K562 (cell line): ENCODE measurements around the gene AGRN. TPM values are rescaled to one million over a fixed set of nuclear protein-coding genes. Genes with fewer than 3 reads are reported as not detected.
"Not testable (repeated sequence)": the region's sequence is repeated elsewhere in the genome, so short reads cannot be mapped to it uniquely, and the experiment has no call there.

Experiments used
- ATAC-seq: fragments of 200-7000 bp; cut with Tn5 transposase; 3 replicates; pipeline ENCODE4 v1.9.1; 2020; ENCODE audit warnings: moderate library complexity
- BruUV-seq: library from RNA; stranded (reverse); fragments of 400-500 nt; replicated peaks from 2 replicates; lab custom pipeline; 2021; lab: Mats Ljungman, UMichigan
- CTCF ChIA-PET: fragments of 300-600 bp; formaldehyde crosslinking; extraction: SDS; loops from one replicate; lab custom pipeline; 2021; ENCODE audit warnings: low intra/inter-chr PET ratio; lab: Yijun Ruan, JAX
- POLR2A ChIA-PET: fragments of 300-600, 350-650 bp; sonication (Branson Sonifier 250); formaldehyde crosslinking; extraction: SDS; loops from one replicate; lab custom pipeline; 2021; ENCODE audit warnings: antibody characterized with exemption, inconsistent platforms; lab: Yijun Ruan, JAX
- DNase-seq, 4 experiments: peaks; one replicate each; pipeline versions ENCODE4 v3.0.0 to v3.0.0-alpha.2; 2011 to 2018; ENCODE audit warnings: low spot score in 3 of 4, mixed read lengths in 3 of 4; ENCODE audit errors: extremely low read depth in 1 of 4
- FAIRE-seq: peaks from 2 replicates; lab custom pipeline; 2011; peaks lifted over from hg19 to GRCh38; lab: Jason Lieb, UNC
- H2AFZ ChIP-seq: 2 replicates; pipeline ENCODE4 v1.6.0; 2011; ENCODE audit warnings: low read depth, low read length, control low read depth, inconsistent platforms
- H3K27ac ChIP-seq: fragments of 200-600 bp; 3 replicates; pipeline ENCODE4 v1.8.0; 2011; ENCODE audit warnings: low read depth, mild to moderate bottlenecking, control low read depth, inconsistent platforms, low read length, moderate library complexity, mixed read lengths; ENCODE audit errors: extremely low read depth
- H3K27me3 ChIP-seq, 2 experiments: fragments of 300-600 bp in 1 of 2; 2 replicates in 1 of 2; 3 replicates in 1 of 2; pipeline versions ENCODE4 v1.6.0 to v1.8.0; 2011; ENCODE audit warnings: inconsistent platforms in 2 of 2, low read length in 2 of 2, mild to moderate bottlenecking in 1 of 2, mixed read lengths in 1 of 2, moderate library complexity in 1 of 2; ENCODE audit not compliant: control insufficient read depth in 2 of 2, insufficient read depth in 2 of 2
- H3K36me3 ChIP-seq: fragments of 300-600 bp; 3 replicates; pipeline ENCODE4 v1.8.0; 2011; ENCODE audit warnings: mild to moderate bottlenecking, low read length, inconsistent platforms; ENCODE audit not compliant: control insufficient read depth, insufficient read depth
- H3K4me1 ChIP-seq, 2 experiments: fragments of 200-600 bp in 1 of 2; replicated peaks in 1 of 2; 2 replicates in 1 of 2; 3 replicates in 1 of 2; pipeline versions ENCODE4 v1.5.1 to v1.8.0; 2011; ENCODE audit warnings: inconsistent platforms in 2 of 2, low read length in 2 of 2, mild to moderate bottlenecking in 1 of 2, mixed read lengths in 1 of 2, moderate library complexity in 1 of 2; ENCODE audit not compliant: control insufficient read depth in 2 of 2, insufficient read depth in 2 of 2
- H3K4me2 ChIP-seq: 2 replicates; pipeline ENCODE4 v1.6.1; 2011; ENCODE audit warnings: low read length, control low read depth, inconsistent platforms, mixed read lengths; ENCODE audit not compliant: insufficient read depth
- H3K4me3 ChIP-seq: fragments of 200-600 bp; sonication (generic), shearing (Covaris generic); 2 replicates; pipeline ENCODE4 v1.5.1; 2016; ENCODE audit warnings: control low read depth, inconsistent platforms
- H3K79me2 ChIP-seq: fragments of 200-600 bp; 3 replicates; pipeline ENCODE4 v1.8.0; 2011; ENCODE audit warnings: low read length, inconsistent platforms; ENCODE audit not compliant: control insufficient read depth, insufficient read depth
- H3K9ac ChIP-seq, 2 experiments: 2 replicates each; pipeline versions ENCODE4 v1.6.0 to v1.6.1; 2011; ENCODE audit warnings: low read depth in 2 of 2, low read length in 2 of 2, control low read depth in 1 of 2, inconsistent platforms in 1 of 2, mild to moderate bottlenecking in 1 of 2, mixed read lengths in 1 of 2; ENCODE audit not compliant: insufficient read depth in 1 of 2
- H3K9me1 ChIP-seq: one replicate; pipeline ENCODE4 v1.6.0; 2011; ENCODE audit warnings: inconsistent platforms, mild to moderate bottlenecking, low read length, moderate library complexity; ENCODE audit not compliant: control insufficient read depth, insufficient read depth
- H3K9me3 ChIP-seq: replicated peaks from 2 replicates; pipeline ENCODE4 v1.5.1; 2011; ENCODE audit warnings: low read depth, low read length, inconsistent platforms; ENCODE audit not compliant: control insufficient read depth, insufficient read depth
- H4K20me1 ChIP-seq: replicated peaks from 2 replicates; pipeline ENCODE4 v1.6.1; 2011; ENCODE audit warnings: low read length, inconsistent platforms, mixed read lengths; ENCODE audit not compliant: control insufficient read depth, insufficient read depth
- ARID2 ChIP-seq: fragments of 450-650 bp; IDR thresholded peaks from 2 replicates; pipeline ENCODE4 v1.6.1; 2017; ENCODE audit warnings: antibody characterized with exemption, mild to moderate bottlenecking
- EZH2 ChIP-seq: IDR thresholded peaks from 2 replicates; pipeline ENCODE4 v1.6.1; 2012; ENCODE audit warnings: low read depth, mild to moderate bottlenecking, inconsistent platforms, low read length, borderline replicate concordance
- FOXJ3 ChIP-seq: sonication (generic); formaldehyde crosslinking; IDR thresholded peaks from 2 replicates; pipeline ENCODE4 v1.4.0; 2020; ENCODE audit warnings: mild to moderate bottlenecking, missing genetic modification reagents
- GABPA ChIP-seq: fragments of 200-800 bp; sonication (Bioruptor generic); conservative IDR thresholded peaks from 2 replicates; pipeline ENCODE4 v1.6.1; 2016; ENCODE audit warnings: low read depth, missing genetic modification characterization, missing compliant biosample characterization
- MYC ChIP-seq, 2 experiments: fragments of 250-450 bp in 1 of 2; sonication (Bioruptor Pico) in 1 of 2; IDR thresholded peaks; 2 replicates each; pipeline versions ENCODE4 v1.5.1 to v1.6.1; 2012 to 2021; ENCODE audit warnings: low read depth in 2 of 2, borderline replicate concordance in 1 of 2, improper control_type of control experiment in 1 of 2, low read length in 1 of 2, mild to moderate bottlenecking in 1 of 2, moderate library complexity in 1 of 2
- PHTF2 ChIP-seq: fragments of 250-450 bp; sonication (Bioruptor Pico); IDR thresholded peaks from 2 replicates; pipeline ENCODE4 v1.5.0; 2021; ENCODE audit warnings: mild to moderate bottlenecking
- POLR2B ChIP-seq: fragments of 450-650 bp; IDR thresholded peaks from 2 replicates; pipeline ENCODE4 v1.6.1; 2018; ENCODE audit warnings: low read depth; ENCODE audit not compliant: partially characterized antibody
- POLR2G ChIP-seq: fragments of 200-400 bp; formaldehyde crosslinking; IDR thresholded peaks from 2 replicates; pipeline ENCODE4 v1.6.1; 2017; ENCODE audit warnings: low read depth, mild to moderate bottlenecking, antibody characterized with exemption, low read length, moderate library complexity
- RB1 ChIP-seq: fragments of 450-650 bp; IDR thresholded peaks from 2 replicates; pipeline ENCODE4 v1.6.1; 2017; ENCODE audit warnings: low read depth, mild to moderate bottlenecking
- RBM39 ChIP-seq: fragments of 200-400 bp; formaldehyde crosslinking; optimal IDR thresholded peaks from 2 replicates; pipeline ENCODE3; 2018; ENCODE audit warnings: low read depth, low read length
- SNRNP70 ChIP-seq: fragments of 200-400 bp; formaldehyde crosslinking; optimal IDR thresholded peaks from 2 replicates; pipeline ENCODE3; 2017; ENCODE audit warnings: low read depth, low read length
- TCF7 ChIP-seq: sonication (generic); IDR thresholded peaks from 2 replicates; pipeline ENCODE4 v1.6.1; 2016; ENCODE audit warnings: antibody characterized with exemption, borderline replicate concordance
- ZBTB8A ChIP-seq: fragments of 450-650 bp; IDR thresholded peaks from 2 replicates; pipeline ENCODE4 v1.6.1; 2018; ENCODE audit warnings: mild to moderate bottlenecking, moderate library complexity; ENCODE audit not compliant: partially characterized antibody
- WGBS: fragments of 100-300 bp; shearing (Covaris generic); methylation state at CpG from one replicate; pipeline ENCODE4 v1.1.6; 2016; ENCODE audit warnings: low coverage, mixed read lengths; ENCODE audit not compliant: insufficient coverage; ENCODE audit errors: missing lambda C conversion rate; 5-methylcytosine and 5-hydroxymethylcytosine counted together
- in situ Hi-C: fragments of 300-500 bp; cut with MboI; formaldehyde crosslinking; loops from 4 replicates; pipeline ENCODE4 v1.15.0; 2018; ENCODE audit warnings: inconsistent platforms, mixed read lengths
- intact Hi-C: fragments of 100-400 bp; cut with micrococcal nuclease; formaldehyde crosslinking; loops from 2 replicates; pipeline ENCODE4 v1.14.2; 2022
- polyA plus RNA-seq, 8 experiments: library from polyadenylated mRNA; depleted of rRNA in 4 of 8; stranded (reverse) in 5 of 8; unstranded in 3 of 8; fragments of >200 nt; fragmentation: Nextera tagmentation in 2 of 8; fragmentation: Illumina TruSeq in 1 of 8; extraction: Ambion mirVana in 2 of 8; extraction: Trizol in 1 of 8; gene quantifications; 2 replicates each; pipeline versions ENCODE4 v1.2.1 to v1.2.3, GENCODE V29; 2011 to 2014; ENCODE audit warnings: inconsistent platforms in 1 of 8, missing spikeins in 1 of 8
- total RNA-seq, 7 experiments: library from RNA; depleted of rRNA in 6 of 7; stranded (reverse); fragments of >200 nt in 6 of 7; fragmentation: Illumina TruSeq in 2 of 7; extraction: Trizol in 2 of 7; gene quantifications; 2 replicates each; pipeline versions ENCODE4 v1.2.1 to v1.2.3, GENCODE V29; 2011 to 2021; ENCODE audit warnings: low replicate concordance in 1 of 7
- TF ChIP-seq, protein P1 (sequence below): fragments of 450-650 bp; formaldehyde crosslinking; IDR thresholded peaks from 2 replicates; pipeline ENCODE4 v1.4.0; 2020; ENCODE audit warnings: mild to moderate bottlenecking, moderate library complexity

Gene AGRN
- total and polyA plus RNA-seq, 9 of the 15 experiments (the other 6 are each of a cell fraction or from before 2014, with no cell fraction given), result 0.04 to 111 (median 18.1) TPM

DNA sequence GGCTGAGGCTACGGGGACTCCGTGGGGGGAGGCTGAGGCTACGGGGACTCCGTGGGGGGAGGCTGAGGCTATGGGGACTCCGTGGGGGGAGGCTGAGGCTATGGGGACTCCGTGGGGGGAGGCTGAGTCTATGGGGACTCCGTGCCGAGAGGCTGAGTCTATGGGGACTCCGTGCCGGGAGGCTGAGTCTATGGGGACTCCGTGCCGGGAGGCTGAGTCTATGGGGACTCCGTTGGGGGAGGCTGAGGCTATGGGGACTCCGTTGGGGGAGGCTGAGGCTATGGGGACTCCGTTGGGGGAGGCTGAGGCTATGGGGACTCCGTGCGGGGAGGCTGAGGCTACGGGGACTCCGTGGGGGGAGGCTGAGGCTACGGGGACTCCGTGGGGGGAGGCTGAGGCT, 57.5 kb downstream of the AGRN start:
- not testable (repeated sequence) for BruUV-seq

DNA sequence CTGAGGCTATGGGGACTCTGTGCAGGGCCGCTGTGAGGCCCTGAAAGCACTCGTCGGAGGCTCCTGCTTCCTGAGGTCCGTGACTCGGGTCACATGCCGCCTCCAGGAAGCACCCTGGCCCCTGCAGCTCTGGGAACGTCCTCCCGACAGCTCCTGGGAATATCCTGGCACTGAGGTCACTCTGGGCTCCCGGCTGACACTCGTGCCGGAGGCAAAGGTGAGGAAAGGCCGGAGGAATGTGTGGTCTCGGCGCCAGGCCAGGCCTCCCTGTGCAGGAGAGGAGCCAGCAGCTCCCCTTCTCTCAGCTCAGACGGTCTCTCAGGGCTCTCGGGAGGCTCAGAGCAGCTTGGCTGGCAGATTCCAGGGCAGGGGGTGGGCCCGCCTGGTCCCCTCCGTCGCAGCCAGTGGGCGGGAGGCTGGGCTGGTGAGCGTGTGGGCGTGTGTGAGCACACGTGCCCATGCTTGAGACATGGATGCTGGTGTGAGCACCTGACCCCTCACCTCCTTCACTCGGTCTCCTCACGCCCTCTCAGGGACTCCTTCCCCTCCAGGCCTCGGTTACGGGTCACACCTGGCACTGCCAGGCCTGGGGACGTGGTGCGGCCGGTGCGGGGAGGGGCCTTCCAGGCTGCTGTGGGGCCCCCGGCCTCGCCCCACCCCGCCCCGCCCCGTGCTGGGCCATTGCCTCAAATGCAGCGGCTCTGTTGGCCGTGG, 59.6 kb downstream of the AGRN start:
- ChIA-PET CTCF (no interaction called here), POLR2A (interaction anchor here (0.6 to 1.1 kb wide), 3 partner anchors 22 to 176 kb away, joined by 3 to 4 read pairs (median 4); no protein-coding TSS in a partner anchor)
- peaks cover 11% of the 10 kb centered on the region; the same call in 1 of the 3 replicates for H3K36me3 ChIP-seq
- ATAC-seq (peak; percentile 76), FAIRE-seq (peak; percentile 74), DNase-seq (peak; percentile 64 to 81 (median 76))
- intact Hi-C loops, result no loop called here
- peak overlapping the region; percentile 21 for H3K4me3 ChIP-seq
- 7% methylated on average over 34 of the region's 38 CpGs for WGBS
- H2AFZ ChIP-seq, result peak overlapping the region; percentile 96
- no peaks in the 10 kb centered on the region for H3K9me1 ChIP-seq
- H3K4me1 ChIP-seq, result peaks cover 12 to 67% of the 10 kb centered on the region in 2 experiments
- no TSS peak for BruUV-seq
- H3K9me3 ChIP-seq, result no peaks in the 10 kb centered on the region; the same call in 1 of the 2 replicates
- H3K27me3 ChIP-seq, result peaks cover 2 to 7% of the 10 kb centered on the region in 2 experiments; a peak in 2 of 5 replicates
- in situ Hi-C loops, result no loop called here
- peak overlapping the region; percentile 54; the same call in 2 of the 3 replicates for H3K27ac ChIP-seq
- H3K4me2 ChIP-seq, result peak overlapping the region; percentile 87
- H4K20me1 ChIP-seq, result no peaks in the 10 kb centered on the region
- H3K9ac ChIP-seq, result peak overlapping the region; percentile 56 to 89; a peak in 3 of 4 replicates
- H3K79me2 ChIP-seq, result no peaks in the 10 kb centered on the region
- TF ChIP-seq TCF7, result no peak
- TF ChIP-seq GABPA (tag), result no peak
- no peak for TF ChIP-seq FOXJ3 (CRISPR knock-in tag)
- no peak for TF ChIP-seq PHTF2 (CRISPR knock-in tag)
- TF ChIP-seq, protein P1, sequence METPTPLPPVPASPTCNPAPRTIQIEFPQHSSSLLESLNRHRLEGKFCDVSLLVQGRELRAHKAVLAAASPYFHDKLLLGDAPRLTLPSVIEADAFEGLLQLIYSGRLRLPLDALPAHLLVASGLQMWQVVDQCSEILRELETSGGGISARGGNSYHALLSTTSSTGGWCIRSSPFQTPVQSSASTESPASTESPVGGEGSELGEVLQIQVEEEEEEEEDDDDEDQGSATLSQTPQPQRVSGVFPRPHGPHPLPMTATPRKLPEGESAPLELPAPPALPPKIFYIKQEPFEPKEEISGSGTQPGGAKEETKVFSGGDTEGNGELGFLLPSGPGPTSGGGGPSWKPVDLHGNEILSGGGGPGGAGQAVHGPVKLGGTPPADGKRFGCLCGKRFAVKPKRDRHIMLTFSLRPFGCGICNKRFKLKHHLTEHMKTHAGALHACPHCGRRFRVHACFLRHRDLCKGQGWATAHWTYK, result 0 out of 2 replicates have a peak, but pooled peaks have one; percentile 27
- TF ChIP-seq POLR2B, result no peak
- no peak for TF ChIP-seq SNRNP70
- TF ChIP-seq EZH2, result no peak
- no peak; the same call in 1 of the 2 replicates for TF ChIP-seq MYC (IDR thresholded peaks at IDR 0.05; ENCODE audit: low read depth, low read length)
- TF ChIP-seq MYC (CRISPR knock-in tag; IDR thresholded peaks at IDR 0.05; ENCODE audit: borderline replicate concordance, low read depth), result peak; percentile 67; the same call in 1 of the 2 replicates
- no peak for TF ChIP-seq RBM39
- TF ChIP-seq RB1, result peak; percentile 5; the same call in 1 of the 2 replicates
- no peak for TF ChIP-seq ZBTB8A
- TF ChIP-seq ARID2, result no peak

More for the DNA sequence above, 57.5 kb downstream of the AGRN start:
- ATAC-seq, H3K79me2 ChIP-seq, POLR2A ChIA-PET, H3K4me2 ChIP-seq, FAIRE-seq, H3K36me3 ChIP-seq, in situ Hi-C loops, H2AFZ ChIP-seq, intact Hi-C loops, DNase-seq, H3K9me3 ChIP-seq, H3K27ac ChIP-seq, H3K9ac ChIP-seq, H3K4me3 ChIP-seq, CTCF ChIA-PET, H4K20me1 ChIP-seq, H3K9me1 ChIP-seq: not testable (repeated sequence)
- Histone ChIP-seq H3K4me1 (peaks cover 12 to 67% of the 10 kb centered on the region in 2 experiments), H3K27me3 (peaks cover 2 to 14% of the 10 kb centered on the region in 2 experiments; a peak in 2 of 5 replicates)
- peak; percentile 17; the same call in 1 of the 2 replicates for TF ChIP-seq POLR2G
- 10% methylated on average over 6 of the region's 21 CpGs for WGBS
